Measurements from ENCODE around the gene CD109.

DNA sequence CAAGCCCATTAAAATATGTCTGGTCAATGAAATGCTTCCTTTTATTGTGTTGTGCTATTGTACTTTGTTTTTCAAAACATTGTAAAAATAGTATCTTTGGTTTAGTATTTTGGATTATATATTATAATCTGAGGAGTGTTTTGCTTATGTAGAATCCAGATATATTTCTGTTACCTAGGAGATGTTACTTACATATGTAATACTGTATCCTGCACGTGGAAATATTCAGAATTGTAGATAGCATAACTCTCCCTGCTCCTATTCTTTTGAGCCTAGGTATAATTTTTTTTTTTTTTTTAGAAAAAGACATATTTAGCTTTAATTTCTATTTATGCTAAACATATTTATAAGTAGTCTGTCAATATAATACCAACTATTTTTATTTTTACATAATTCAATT is 130.6 kb downstream of the CD109 start:
- TF ChIP-seq ZBTB7A (IDR thresholded peaks at IDR 0.05; ENCODE audit: low read depth) (no peak), NFIC (IDR thresholded peaks at IDR 0.05) (no peak), EP300 (IDR thresholded peaks at IDR 0.05; ENCODE audit: borderline replicate concordance) (no peak), FOXM1 (IDR thresholded peaks at IDR 0.05; ENCODE audit: borderline replicate concordance, low read depth) (no peak), TAF1 (IDR thresholded peaks at IDR 0.05; ENCODE audit: low read depth) (no peak)
- TF ChIP-seq, protein P1, sequence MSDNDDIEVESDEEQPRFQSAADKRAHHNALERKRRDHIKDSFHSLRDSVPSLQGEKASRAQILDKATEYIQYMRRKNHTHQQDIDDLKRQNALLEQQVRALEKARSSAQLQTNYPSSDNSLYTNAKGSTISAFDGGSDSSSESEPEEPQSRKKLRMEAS (IDR thresholded peaks at IDR 0.05): no peak

Measured in Ishikawa (cell line).